ENCODE measurements around the gene SLN.

Gene SLN

GRCh38 chr11:107659310-107659709 is 52.5 kb downstream of the SLN start:
- no peaks in the 10 kb centered on the region for H3K36me3 ChIP-seq
- H3K9ac ChIP-seq: no peak overlapping the region
- H3K4me2 ChIP-seq: no peak overlapping the region
- no peak for TF ChIP-seq Cebpa-rat (IDR thresholded peaks at IDR 0.05)
- H4K20me1 ChIP-seq: no peaks in the 10 kb centered on the region
- H3K4me1 ChIP-seq: peaks cover 0 to 43% (median 4%) of the 10 kb centered on the region in 10 experiments; a peak in 9 of 20 replicates
- H3K27ac ChIP-seq: no peak overlapping the region
- no peaks in the 10 kb centered on the region for H3K27me3 ChIP-seq
- no peak overlapping the region for H3K4me3 ChIP-seq
- H3K9me3 ChIP-seq (replicated peaks in 1 of 11): no peaks in the 10 kb centered on the region
